T-helper 1 cell treated with Interleukin-12 subunit alpha and Interleukin-12 subunit beta and Interleukin-4 antibody, amounts not matched to agents 30 ng/mL and 1 ng/mL, for 36 hours (primary cell): ENCODE results near the gene KRTAP2-2. TPM values are rescaled to one million over a fixed set of nuclear protein-coding genes. Genes with fewer than 3 reads are reported as not detected.
"Not testable (repeated sequence)": the region's sequence is repeated elsewhere in the genome, so short reads cannot be mapped to it uniquely, and the experiment has no call there.

Experiments used
- intact Hi-C: fragments of 100-400 bp; cut with micrococcal nuclease; formaldehyde crosslinking; loops from one replicate; pipeline ENCODE4 v1.15.1; 2024
- total RNA-seq: library from RNA; stranded (reverse); gene quantifications from 2 replicates; pipeline ENCODE4 v1.2.3, GENCODE V29; 2022

KRTAP2-2 gene
- total RNA-seq, 1 donor from 2014 or later = not detected

DNA sequence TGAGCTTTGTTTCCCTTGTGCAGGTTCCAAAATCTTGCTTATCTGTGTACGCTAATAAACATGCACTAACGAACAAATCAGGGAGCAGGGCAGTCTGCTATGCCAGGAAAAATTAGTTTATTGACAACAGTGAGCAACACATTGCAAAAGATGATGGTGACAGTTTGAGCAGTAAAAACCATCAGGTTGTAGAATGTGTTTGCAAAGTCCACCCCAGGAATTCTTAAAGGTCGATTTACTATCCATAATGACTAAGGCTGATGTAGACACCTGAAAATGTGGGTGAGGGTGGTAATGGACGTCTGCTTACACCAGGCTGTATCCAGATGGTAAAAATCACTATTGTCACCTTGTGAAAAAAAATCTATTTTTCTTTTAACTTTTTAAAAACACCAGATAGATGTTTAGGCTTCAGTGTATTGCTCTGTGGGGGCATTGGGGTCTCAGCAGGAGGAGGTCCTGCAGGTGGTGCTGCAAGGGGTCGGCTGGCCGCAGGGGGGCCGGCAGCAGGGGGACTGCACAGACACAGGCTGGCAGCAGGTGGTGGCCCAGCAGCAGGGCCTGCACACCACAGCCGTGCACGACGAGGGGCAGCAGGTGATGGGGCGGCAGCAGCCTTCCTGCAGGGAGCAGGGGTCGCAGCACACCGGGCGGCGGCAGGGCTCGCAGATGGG is 10.1 kb upstream of the KRTAP2-2 start:
- intact Hi-C loops = not testable (repeated sequence)

DNA sequence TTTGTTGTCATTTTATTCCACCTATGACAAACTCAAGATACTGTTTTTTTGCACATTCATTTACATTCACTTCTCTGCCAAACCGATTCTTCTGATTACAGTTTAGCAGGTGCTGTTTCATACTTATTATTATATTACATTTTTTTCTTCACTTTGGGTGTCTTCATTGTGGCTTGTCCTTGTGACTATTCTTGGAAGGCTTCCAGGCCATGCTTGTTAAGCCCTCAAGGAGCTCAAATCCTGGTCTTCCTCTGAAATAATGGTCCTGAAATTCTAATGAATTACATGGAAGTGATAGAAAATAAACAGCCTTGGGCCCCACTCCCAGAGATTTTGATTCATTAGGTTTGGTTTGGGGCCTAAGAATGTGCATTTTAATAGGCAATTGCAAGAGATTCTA is 9.3 kb upstream of the KRTAP2-2 start:
- intact Hi-C loops = no loop called here

- intact Hi-C loops = no loop called here
Measured at GRCh38 chr17:41063449-41063848, 8.4 kb upstream of the KRTAP2-2 start.

DNA sequence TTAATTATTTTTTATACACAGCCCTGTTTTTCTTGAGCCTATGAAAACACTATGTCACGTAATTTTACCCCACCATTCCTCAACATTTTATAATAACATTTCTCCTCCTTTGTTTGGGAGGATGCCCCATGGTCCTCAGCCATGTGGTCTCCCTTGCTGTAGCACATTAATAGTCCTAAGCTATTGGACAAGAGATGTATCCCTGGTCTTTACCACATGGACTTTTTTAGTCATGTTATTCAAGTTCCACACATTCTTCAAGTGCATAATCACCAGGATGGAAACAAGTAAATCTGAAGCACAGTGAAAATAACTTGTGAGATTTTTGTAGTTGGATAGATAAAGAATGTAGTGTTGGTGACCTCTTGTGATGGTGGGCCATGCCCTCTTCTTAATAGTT is 6.9 kb upstream of the KRTAP2-2 start:
- intact Hi-C loops = no loop called here

DNA sequence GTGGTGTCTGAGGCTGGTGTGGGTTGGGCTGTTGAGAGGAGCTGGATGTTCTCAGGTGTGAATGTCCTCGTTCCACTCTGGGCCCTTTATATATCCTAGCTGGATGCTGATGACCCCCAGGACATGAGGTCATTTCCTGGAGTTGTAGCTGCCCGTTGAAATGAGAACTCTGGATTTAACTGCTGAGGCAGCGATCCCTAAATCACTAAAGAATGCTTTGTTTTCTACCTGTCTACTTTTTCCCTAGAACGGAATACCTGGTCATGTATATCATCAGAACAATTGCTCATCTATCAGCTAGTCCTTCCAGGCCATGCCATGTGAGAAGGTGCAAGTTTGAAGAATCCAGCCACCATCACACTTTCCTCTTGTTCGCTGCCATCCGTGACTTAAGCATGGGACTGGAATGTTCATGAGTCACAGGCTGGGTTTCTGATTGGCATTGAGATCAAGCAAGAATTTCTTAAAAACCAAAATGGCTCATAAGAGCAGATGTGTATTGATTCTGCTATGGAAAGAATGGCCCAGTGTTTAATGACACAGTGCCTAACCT is 5.1 kb upstream of the KRTAP2-2 start, which contains the start of gene KRTAP2-3:
TSS of gene KRTAP2-3 (minus strand) at position 63 of the 553 bp plus-strand sequence. CDS start 64 bp downstream, outside the sequence.
- intact Hi-C loops = no loop called here

DNA sequence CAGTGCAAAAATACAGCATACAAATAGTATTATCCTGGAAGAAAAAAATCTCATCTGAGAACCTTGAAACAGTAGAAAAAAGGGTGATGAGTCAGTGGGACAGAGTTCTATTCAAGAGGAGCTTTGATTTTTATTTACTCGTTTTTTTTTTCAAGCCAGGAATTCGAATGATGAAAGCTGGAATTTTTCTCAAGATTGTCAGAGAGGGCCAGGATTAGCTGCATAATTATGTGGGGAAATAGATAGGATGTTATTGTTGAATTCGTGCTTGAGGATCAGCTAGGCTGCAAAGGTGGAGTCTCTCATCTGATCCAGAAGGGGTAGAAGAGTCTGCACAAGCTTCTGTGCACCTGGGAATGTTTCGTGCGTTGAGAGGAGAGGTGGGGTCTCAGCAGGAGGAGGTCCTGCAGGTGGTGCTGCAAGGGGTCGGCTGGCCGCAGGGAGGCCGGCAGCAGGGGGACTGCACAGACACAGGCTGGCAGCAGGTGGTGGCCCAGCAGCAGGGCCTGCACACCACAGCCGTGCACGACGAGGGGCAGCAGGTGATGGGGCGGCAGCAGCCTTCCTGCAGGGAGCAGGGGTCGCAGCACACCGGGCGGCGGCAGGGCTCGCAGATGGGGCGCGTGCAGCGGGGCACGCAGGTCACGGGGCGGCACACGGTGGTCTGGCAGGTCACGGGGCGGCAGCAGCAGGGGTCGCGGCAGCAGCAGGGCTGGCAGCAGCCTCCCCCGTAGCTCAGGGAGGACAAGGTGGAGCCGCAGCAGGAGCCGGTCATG is 4.4 kb upstream of the KRTAP2-2 start:
- intact Hi-C loops = not testable (repeated sequence)

DNA sequence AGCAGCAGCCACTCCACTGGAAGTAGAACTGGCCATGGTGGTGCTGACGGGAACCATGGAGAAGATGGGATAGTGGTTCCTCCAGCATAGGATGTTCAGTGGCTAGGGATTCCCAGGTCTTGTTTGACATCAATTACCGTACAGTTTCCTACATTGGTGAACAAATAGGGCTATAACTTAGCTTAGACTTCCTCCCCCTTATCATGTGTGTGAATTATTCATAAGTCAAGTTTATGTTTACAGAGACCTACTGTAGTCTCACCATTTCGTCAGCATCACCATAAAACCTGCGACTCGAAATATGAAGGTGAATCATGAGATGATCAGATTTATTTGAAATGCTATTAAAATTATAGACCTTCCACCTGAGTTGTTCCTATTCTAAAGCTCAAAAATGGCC is 3.7 kb upstream of the KRTAP2-2 start:
- intact Hi-C loops = no loop called here

DNA sequence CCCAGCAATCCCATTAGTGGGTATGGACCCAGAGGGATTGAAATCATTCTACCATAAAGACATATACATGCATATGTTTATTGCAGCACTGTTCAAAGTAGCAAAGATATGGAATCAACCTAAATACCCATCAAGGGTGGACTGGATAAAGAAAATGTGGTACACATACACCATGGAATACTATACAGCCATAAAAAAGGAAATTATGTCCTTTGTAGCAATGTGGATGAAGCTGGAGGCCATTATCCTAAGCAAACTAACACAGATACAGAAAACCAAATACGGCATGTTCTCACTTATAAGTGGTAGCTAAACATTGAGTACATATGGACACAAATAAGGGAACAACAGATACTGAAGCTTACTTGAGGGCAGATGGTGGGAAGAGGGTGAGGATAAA is 2.5 kb upstream of the KRTAP2-2 start:
- intact Hi-C loops = no loop called here

GRCh38 chr17:41054556-41054955 is 474 bp downstream of the KRTAP2-2 start:
- intact Hi-C loops = not testable (repeated sequence)

GRCh38 chr17:41054025-41054424 is 1.0 kb downstream of the KRTAP2-2 start:
- intact Hi-C loops = no loop called here

- intact Hi-C loops = no loop called here
Measured at GRCh38 chr17:41052566-41052965, 2.5 kb downstream of the KRTAP2-2 start.

GRCh38 chr17:41049110-41049509 is 5.9 kb downstream of the KRTAP2-2 start:
- intact Hi-C loops = no loop called here

DNA sequence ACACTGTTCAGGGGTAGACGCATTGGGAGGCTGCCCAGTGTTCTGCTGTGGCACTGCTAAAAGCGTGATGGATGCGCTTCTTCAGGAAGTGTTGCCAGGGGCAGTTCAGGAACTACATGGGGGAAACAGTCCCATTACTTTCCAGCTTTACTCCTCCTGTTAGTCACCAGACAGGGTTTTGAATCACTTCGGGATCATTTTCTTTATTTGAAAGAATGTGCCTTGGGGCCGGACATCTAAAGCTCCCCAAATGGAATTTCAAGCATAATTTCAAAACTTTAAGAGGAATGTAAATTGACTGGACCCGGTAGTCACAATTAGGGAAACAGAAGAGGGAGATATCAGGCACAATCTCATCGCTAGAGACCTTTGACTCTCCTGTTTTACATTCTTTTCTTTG is 6.6 kb downstream of the KRTAP2-2 start:
- intact Hi-C loops = no loop called here

DNA sequence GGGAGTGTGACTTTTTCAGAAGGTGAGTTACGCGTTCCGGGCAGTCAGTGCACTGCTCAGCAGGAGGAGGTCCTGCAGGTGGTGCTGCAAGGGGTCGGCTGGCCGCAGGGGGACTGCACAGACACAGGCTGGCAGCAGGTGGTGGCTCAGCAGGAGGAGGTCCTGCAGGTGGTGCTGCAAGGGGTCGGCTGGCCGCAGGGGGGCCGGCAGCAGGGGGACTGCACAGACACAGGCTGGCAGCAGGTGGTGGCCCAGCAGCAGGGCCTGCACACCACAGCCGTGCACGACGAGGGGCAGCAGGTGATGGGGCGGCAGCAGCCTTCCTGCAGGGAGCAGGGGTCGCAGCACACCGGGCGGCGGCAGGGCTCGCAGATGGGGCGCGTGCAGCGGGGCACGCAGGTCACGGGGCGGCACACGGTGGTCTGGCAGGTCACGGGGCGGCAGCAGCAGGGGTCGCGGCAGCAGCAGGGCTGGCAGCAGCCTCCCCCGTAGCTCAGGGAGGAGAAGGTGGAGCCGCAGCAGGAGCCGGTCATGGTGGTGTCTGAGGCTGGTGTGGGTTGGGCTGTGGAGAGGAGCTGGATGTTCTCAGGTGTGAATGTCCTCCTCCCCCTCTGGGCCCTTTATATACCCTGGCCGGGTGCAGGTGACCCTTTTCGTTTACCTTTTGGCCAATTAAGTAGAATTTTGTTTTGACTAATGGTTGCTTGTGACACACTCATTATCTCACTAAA is 8.1 kb downstream of the KRTAP2-2 start, which contains the start of gene KRTAP2-1:
TSS of gene KRTAP2-1 (minus strand) at position 582 of the 731 bp plus-strand sequence. CDS start at position 533, 49 bp downstream.
- intact Hi-C loops = not testable (repeated sequence)

- intact Hi-C loops = no loop called here
Measured at GRCh38 chr17:41042953-41043352, 12.1 kb downstream of the KRTAP2-2 start.

DNA sequence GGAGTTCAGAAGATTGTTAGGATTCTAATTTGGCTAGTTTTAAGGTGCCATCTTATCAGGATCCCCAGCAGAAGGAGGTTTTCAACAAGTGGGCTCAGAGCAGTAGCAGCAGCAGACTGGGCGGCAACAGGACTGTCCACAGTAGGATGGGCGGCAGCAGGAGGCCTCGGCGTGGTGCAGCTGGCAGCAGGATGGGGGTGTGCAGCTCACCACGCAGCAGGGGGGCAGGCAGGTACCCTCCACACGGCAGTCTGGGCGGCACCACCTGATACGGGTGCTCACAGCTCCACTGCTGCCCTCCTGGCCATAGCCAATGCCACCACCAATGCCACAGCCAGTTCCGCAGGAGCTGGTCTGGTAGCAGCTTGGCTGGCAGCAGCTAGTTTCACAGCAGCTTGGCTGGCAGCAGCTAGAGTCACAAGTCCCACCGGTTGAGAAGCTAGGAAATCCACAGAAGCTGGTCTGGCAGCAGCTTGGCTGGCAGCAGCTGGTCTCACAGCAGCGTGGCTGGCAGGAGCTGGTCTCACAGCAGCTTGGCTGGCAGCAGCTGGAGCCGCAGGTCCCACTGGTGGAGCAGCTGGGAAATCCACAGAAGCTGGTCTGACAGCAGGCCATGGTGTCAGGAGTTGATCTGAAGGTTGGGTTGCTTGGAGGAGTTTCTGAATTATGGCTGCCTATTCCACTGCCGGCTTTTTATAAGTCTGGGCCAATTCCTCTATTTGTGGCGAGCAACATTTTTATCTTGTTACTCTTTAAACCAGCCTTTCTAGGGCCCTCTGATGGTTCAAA is 14.1 kb downstream of the KRTAP2-2 start, which contains the start of gene KRTAP1-1:
TSS of gene KRTAP1-1 (minus strand) at position 668 of the 789 bp plus-strand sequence. CDS start at position 615, 53 bp downstream.
- intact Hi-C loops = not testable (repeated sequence)

DNA sequence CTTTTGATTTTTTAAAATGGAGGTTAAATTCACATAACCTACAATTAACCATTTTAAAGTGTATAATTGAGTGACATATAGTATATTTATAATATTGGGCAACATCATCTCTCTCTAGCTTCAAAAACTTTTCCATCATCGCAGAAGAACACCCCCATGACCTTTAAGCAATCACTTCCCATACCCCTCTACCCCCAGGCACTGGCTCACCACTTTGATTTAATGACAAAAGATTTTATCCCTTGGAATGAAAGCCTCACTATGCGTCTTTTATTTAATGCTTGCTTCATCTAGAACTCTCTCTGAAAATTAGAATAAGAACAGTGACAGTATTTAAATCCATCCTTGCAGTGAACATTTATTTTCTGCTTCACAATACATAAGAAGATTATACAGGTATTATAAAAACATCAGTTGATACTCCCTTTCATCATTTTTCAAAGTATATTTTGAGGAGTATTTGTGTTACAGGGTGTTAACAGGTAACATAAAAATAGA is 17.1 kb downstream of the KRTAP2-2 start:
- intact Hi-C loops = no loop called here

GRCh38 chr17:41034346-41034935 is 20.6 kb downstream of the KRTAP2-2 start, which contains the start of gene KRTAP1-3:
KRTAP1-3 (minus strand) TSS chr17:41034874; CDS start chr17:41034821, 53 bp downstream.
- intact Hi-C loops = not testable (repeated sequence)

- intact Hi-C loops = no loop called here
Measured at GRCh38 chr17:41029633-41030245, 25.3 kb downstream of the KRTAP2-2 start, which contains the start of gene KRTAP1-4. KRTAP1-4 (minus strand) TSS chr17:41030195; CDS start chr17:41030078, 117 bp downstream.
